Liver (tissue), 9 donors: ENCODE results near the gene IL12RB1. TPM values are rescaled to one million over a fixed set of nuclear protein-coding genes. Genes with fewer than 3 reads are reported as not detected.

ENCODE experiments used
- DNase-seq: peaks from one replicate; pipeline ENCODE4 v3.0.0-alpha.2; 2017; ENCODE audit warnings: low spot score
- H3K27ac ChIP-seq, 2 donors: one replicate each; pipeline ENCODE4 v1.7.0; 2013; ENCODE audit warnings: inconsistent platforms in 2 of 2, low read length in 2 of 2, control low read depth in 1 of 2, low read depth in 1 of 2, mild to moderate bottlenecking in 1 of 2
- H3K27me3 ChIP-seq, 4 donors: one replicate each; pipeline versions ENCODE4 v1.6.1 to v1.7.0; 2013; ENCODE audit warnings: low read length in 3 of 4, inconsistent platforms in 1 of 4, mild to moderate bottlenecking in 1 of 4, moderate library complexity in 1 of 4; ENCODE audit not compliant: control insufficient read depth in 4 of 4, insufficient read depth in 4 of 4
- H3K36me3 ChIP-seq, 4 donors: one replicate each; pipeline versions ENCODE4 v1.6.1 to v1.7.0; 2013; ENCODE audit warnings: low read length in 3 of 4, mild to moderate bottlenecking in 3 of 4, low read depth in 1 of 4, moderate library complexity in 1 of 4; ENCODE audit not compliant: control insufficient read depth in 4 of 4, insufficient read depth in 3 of 4
- H3K4me1 ChIP-seq, 4 donors: one replicate each; pipeline versions ENCODE4 v1.6.1 to v1.7.0; 2013; ENCODE audit warnings: low read length in 3 of 4, mild to moderate bottlenecking in 3 of 4, moderate library complexity in 1 of 4; ENCODE audit not compliant: control insufficient read depth in 4 of 4, insufficient read depth in 4 of 4
- H3K4me3 ChIP-seq, 3 donors: one replicate each; pipeline versions ENCODE4 v1.6.1 to v1.7.0; 2013; ENCODE audit warnings: low read length in 3 of 3, control low read depth in 1 of 3, low read depth in 1 of 3, mild to moderate bottlenecking in 1 of 3
- H3K9ac ChIP-seq, 2 donors: one replicate each; pipeline ENCODE4 v1.7.0; 2013; ENCODE audit warnings: low read length in 2 of 2, mild to moderate bottlenecking in 2 of 2, moderate library complexity in 2 of 2, control low read depth in 1 of 2, low read depth in 1 of 2
- H3K9me3 ChIP-seq, 4 donors: one replicate each; pipeline versions ENCODE4 v1.6.1 to v1.7.0; 2013; ENCODE audit warnings: low read length in 3 of 4; ENCODE audit not compliant: control insufficient read depth in 4 of 4
- ATF3 ChIP-seq: IDR thresholded peaks from 2 replicates; pipeline ENCODE4 v1.6.1; 2016; ENCODE audit warnings: antibody characterized with exemption
- FOXA1 ChIP-seq: IDR thresholded peaks from 2 replicates; pipeline ENCODE4 v1.6.1; 2016; ENCODE audit warnings: antibody characterized with exemption
- FOXA2 ChIP-seq: IDR thresholded peaks from 2 replicates; pipeline ENCODE4 v1.6.1; 2016; ENCODE audit warnings: antibody characterized with exemption
- GABPA ChIP-seq, 2 donors: IDR thresholded peaks in 1 of 2; conservative IDR thresholded peaks in 1 of 2; 2 replicates each; pipeline ENCODE4 v1.6.1; 2016; ENCODE audit warnings: antibody characterized with exemption in 2 of 2, mild to moderate bottlenecking in 1 of 2, moderate library complexity in 1 of 2
- HNF4A ChIP-seq, 2 donors: conservative IDR thresholded peaks; 2 replicates each; pipeline ENCODE4 v1.6.1; 2016; ENCODE audit warnings: antibody characterized with exemption in 2 of 2, mild to moderate bottlenecking in 2 of 2
- HNF4G ChIP-seq: IDR thresholded peaks from 2 replicates; pipeline ENCODE4 v1.6.1; 2016; ENCODE audit warnings: antibody characterized with exemption
- JUND ChIP-seq, 2 donors: IDR thresholded peaks; 2 replicates each; pipeline ENCODE4 v1.6.1; 2016; ENCODE audit warnings: antibody characterized with exemption in 2 of 2
- MAX ChIP-seq: IDR thresholded peaks from 2 replicates; pipeline ENCODE4 v1.6.1; 2016; ENCODE audit warnings: antibody characterized with exemption
- NR2F2 ChIP-seq: IDR thresholded peaks from 2 replicates; pipeline ENCODE4 v1.6.1; 2016; ENCODE audit warnings: antibody characterized with exemption
- RAD21 ChIP-seq, 2 donors: IDR thresholded peaks; 2 replicates each; pipeline ENCODE4 v1.6.1; 2016; ENCODE audit warnings: antibody characterized with exemption in 2 of 2, mild to moderate bottlenecking in 2 of 2
- REST ChIP-seq: IDR thresholded peaks from 2 replicates; pipeline ENCODE4 v1.6.1; 2016; ENCODE audit warnings: antibody characterized with exemption, mild to moderate bottlenecking
- RXRA ChIP-seq, 2 donors: IDR thresholded peaks; 2 replicates each; pipeline ENCODE4 v1.6.1; 2017 to 2018; ENCODE audit warnings: antibody characterized with exemption in 2 of 2, mild to moderate bottlenecking in 1 of 2
- SP1 ChIP-seq: IDR thresholded peaks from 2 replicates; pipeline ENCODE4 v1.6.1; 2018; ENCODE audit warnings: antibody characterized with exemption, mild to moderate bottlenecking
- TAF1 ChIP-seq: conservative IDR thresholded peaks from 2 replicates; pipeline ENCODE4 v1.6.1; 2016; ENCODE audit warnings: antibody characterized with exemption, mild to moderate bottlenecking
- YY1 ChIP-seq: IDR thresholded peaks from 2 replicates; pipeline ENCODE4 v1.6.1; 2016; ENCODE audit warnings: antibody characterized with exemption, mild to moderate bottlenecking
- WGBS: extraction: QIAGEN DNeasy Blood & Tissue Kit; methylation state at CpG from one replicate; pipeline ENCODE4 v1.1.7; 2013; 5-methylcytosine and 5-hydroxymethylcytosine counted together
- polyA plus RNA-seq, 2 donors: library from polyadenylated mRNA; stranded (reverse) in 1 of 2; unstranded in 1 of 2; fragments of 200-250 nt in 1 of 2; fragments of >200 nt in 1 of 2; fragmentation: Nextera tagmentation in 1 of 2; extraction: Ambion mirVana in 1 of 2; gene quantifications; one replicate each; pipeline versions ENCODE4 v1.2.1 to v1.2.3, GENCODE V29; 2013 to 2015
- total RNA-seq, 2 donors: library from RNA; depleted of rRNA; stranded (reverse); fragments of >200 nt; gene quantifications; one replicate each; pipeline ENCODE4 v1.2.3, GENCODE V29; 2014
- donor health status: healthy.
- donor health status: healthy.
- donor health status: healthy.
- donor health status: healthy.
- donor health status: healthy.

The IL12RB1 gene
- total and polyA plus RNA-seq, 4 donors: 0.43 to 2.4 (median 1.1) TPM

GRCh38 chr19:18069383-18069782, 17.4 kb downstream of the IL12RB1 start:
- WGBS: 84% methylated on average over 15 of the region's 15 CpGs
- H3K36me3 ChIP-seq: no peaks in the 10 kb centered on the region
- no peak for DNase-seq

DNA sequence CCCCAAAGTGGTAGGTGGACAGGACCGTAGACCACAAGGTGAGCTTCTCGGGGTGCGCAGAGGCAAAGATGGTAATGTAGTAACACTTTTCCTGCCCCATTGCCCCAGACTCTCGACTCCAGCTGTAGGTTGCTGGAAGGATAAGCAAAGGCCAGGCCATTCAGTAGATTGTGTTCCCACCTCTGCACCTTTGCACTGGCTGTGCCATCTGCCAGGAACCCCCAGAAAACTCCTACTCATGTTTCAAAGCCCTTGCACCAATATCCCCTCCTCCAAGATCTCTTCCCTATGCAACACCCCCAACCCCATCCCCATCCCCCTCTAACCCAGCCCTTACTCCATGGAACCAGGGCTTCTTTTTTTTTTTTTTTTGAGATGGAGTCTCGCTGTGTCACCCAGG, 18.3 kb downstream of the IL12RB1 start:
- TF ChIP-seq MAX: no peak
- no peak for TF ChIP-seq HNF4A (conservative IDR thresholded peaks at IDR 0.05)
- no peak for TF ChIP-seq NR2F2
- no peak overlapping the region for H3K27ac ChIP-seq
- no peaks in the 10 kb centered on the region for H3K36me3 ChIP-seq
- no peaks in the 10 kb centered on the region for H3K9me3 ChIP-seq
- H3K27me3 ChIP-seq: no peaks in the 10 kb centered on the region
- 94% methylated on average over 5 of the region's 5 CpGs for WGBS
- no peaks in the 10 kb centered on the region for H3K4me1 ChIP-seq
- H3K9ac ChIP-seq: no peak overlapping the region
- H3K4me3 ChIP-seq: no peak overlapping the region
- DNase-seq: no peak

More at GRCh38 chr19:18069383-18069782, 17.4 kb downstream of the IL12RB1 start:
- TF ChIP-seq RAD21 (IDR thresholded peaks at IDR 0.05) (no peak), HNF4A (conservative IDR thresholded peaks at IDR 0.05) (no peak), REST (no peak), TAF1 (no peak), MAX (no peak), FOXA1 (no peak)
- Histone ChIP-seq H3K27me3 (no peaks in the 10 kb centered on the region), H3K27ac (no peak overlapping the region), H3K4me3 (no peak overlapping the region), H3K9me3 (no peaks in the 10 kb centered on the region), H3K9ac (no peak overlapping the region), H3K4me1 (no peaks in the 10 kb centered on the region)

- Histone ChIP-seq H3K36me3 (no peaks in the 10 kb centered on the region), H3K4me1 (no peaks in the 10 kb centered on the region), H3K27me3 (no peaks in the 10 kb centered on the region), H3K9ac (no peak overlapping the region), H3K4me3 (no peak overlapping the region), H3K9me3 (no peaks in the 10 kb centered on the region), H3K27ac (no peak overlapping the region)
- TF ChIP-seq REST: no peak
- no peak for TF ChIP-seq RXRA (IDR thresholded peaks at IDR 0.05)
- no peak for TF ChIP-seq JUND (IDR thresholded peaks at IDR 0.05)
- no peak for TF ChIP-seq YY1
- no peak for TF ChIP-seq GABPA (IDR thresholded peaks at IDR 0.05 in 1 of 2, conservative IDR thresholded peaks at IDR 0.05 in 1 of 2)
- no peak for TF ChIP-seq FOXA2
- no peak for TF ChIP-seq ATF3
- no peak for TF ChIP-seq HNF4G
- TF ChIP-seq RAD21 (IDR thresholded peaks at IDR 0.05): no peak
- no peak for TF ChIP-seq SP1
- no peak for TF ChIP-seq HNF4A (conservative IDR thresholded peaks at IDR 0.05)
- WGBS: 98% methylated on average over 1 of the region's 1 CpG
- DNase-seq: no peak
These were observed 21.6 kb downstream of the IL12RB1 start for GRCh38 chr19:18065173-18065495.
